ENCODE measurements around the gene TRIM29.

TRIM29 gene

DNA sequence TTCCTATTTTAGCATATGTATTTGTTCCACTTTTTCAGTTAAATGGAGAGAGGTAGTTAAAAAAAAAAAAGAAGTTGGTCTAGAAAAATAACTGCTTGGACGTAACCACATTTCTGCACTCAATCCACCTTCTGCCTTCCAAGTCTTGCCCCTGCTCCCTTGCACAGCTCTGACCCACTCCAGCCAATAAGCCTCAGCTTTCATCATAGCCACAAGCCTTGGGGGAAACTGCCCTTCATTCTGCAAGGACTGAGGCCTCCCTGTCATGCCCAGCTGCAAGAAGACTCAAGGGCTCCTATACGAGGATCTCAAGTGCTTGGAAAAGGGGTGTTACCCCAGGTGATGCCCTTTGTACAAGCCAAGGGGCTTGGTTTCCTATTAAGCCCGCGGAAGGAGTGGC lies 37.0 kb upstream of the TRIM29 start:
- TF ChIP-seq, protein P1, sequence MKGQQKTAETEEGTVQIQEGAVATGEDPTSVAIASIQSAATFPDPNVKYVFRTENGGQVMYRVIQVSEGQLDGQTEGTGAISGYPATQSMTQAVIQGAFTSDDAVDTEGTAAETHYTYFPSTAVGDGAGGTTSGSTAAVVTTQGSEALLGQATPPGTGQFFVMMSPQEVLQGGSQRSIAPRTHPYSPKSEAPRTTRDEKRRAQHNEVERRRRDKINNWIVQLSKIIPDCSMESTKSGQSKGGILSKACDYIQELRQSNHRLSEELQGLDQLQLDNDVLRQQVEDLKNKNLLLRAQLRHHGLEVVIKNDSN (IDR thresholded peaks at IDR 0.05), result no peak
- TF ChIP-seq TAF1 (IDR thresholded peaks at IDR 0.05; ENCODE audit: low read depth) (no peak), NFIC (IDR thresholded peaks at IDR 0.05) (no peak), CEBPB (IDR thresholded peaks at IDR 0.05) (no peak), YY1 (IDR thresholded peaks at IDR 0.05; ENCODE audit: low read depth) (no peak), TCF12 (IDR thresholded peaks at IDR 0.05; ENCODE audit: low read depth) (no peak), EP300 (IDR thresholded peaks at IDR 0.05; ENCODE audit: borderline replicate concordance) (no peak), RAD21 (IDR thresholded peaks at IDR 0.05; ENCODE audit: low read depth) (no peak), CREB1 (IDR thresholded peaks at IDR 0.05; ENCODE audit: low read depth) (no peak), ZBTB7A (IDR thresholded peaks at IDR 0.05; ENCODE audit: low read depth) (no peak), REST (IDR thresholded peaks at IDR 0.05; ENCODE audit: low read depth) (no peak), FOXM1 (IDR thresholded peaks at IDR 0.05; ENCODE audit: borderline replicate concordance, low read depth) (no peak), TEAD4 (IDR thresholded peaks at IDR 0.05) (no peak), EGR1 (IDR thresholded peaks at IDR 0.05) (no peak)
- TF ChIP-seq, protein P2, sequence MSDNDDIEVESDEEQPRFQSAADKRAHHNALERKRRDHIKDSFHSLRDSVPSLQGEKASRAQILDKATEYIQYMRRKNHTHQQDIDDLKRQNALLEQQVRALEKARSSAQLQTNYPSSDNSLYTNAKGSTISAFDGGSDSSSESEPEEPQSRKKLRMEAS (IDR thresholded peaks at IDR 0.05), result no peak

DNA sequence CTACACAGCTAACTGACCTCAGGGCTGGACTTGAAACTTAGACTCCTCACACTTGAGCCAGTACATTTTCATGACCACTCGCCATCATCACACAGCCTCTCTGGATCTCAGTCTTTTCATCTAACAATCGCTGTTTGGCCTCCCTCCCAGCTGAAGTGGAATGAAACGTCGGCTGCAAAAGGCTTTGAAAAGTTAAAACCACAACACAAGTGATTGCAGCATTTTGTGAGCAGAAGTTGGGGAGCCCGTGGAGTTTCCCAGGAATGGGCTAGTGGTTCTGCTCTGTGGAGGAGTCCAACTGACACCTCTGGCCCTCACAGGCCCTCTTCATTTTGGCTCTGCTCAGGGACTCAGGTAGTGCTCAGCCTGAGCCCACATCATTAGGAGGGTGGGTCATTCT lies 35.9 kb upstream of the TRIM29 start:
- no peak for TF ChIP-seq EP300 (IDR thresholded peaks at IDR 0.05; ENCODE audit: borderline replicate concordance)
- TF ChIP-seq, protein P2 (IDR thresholded peaks at IDR 0.05), result no peak
- TF ChIP-seq ZBTB7A (IDR thresholded peaks at IDR 0.05; ENCODE audit: low read depth), result no peak
- TF ChIP-seq REST (IDR thresholded peaks at IDR 0.05; ENCODE audit: low read depth), result no peak
- TF ChIP-seq NFIC (IDR thresholded peaks at IDR 0.05), result no peak
- no peak for TF ChIP-seq FOXM1 (IDR thresholded peaks at IDR 0.05; ENCODE audit: borderline replicate concordance, low read depth)
- TF ChIP-seq TAF1 (IDR thresholded peaks at IDR 0.05; ENCODE audit: low read depth), result no peak
- no peak for TF ChIP-seq YY1 (IDR thresholded peaks at IDR 0.05; ENCODE audit: low read depth)
- TF ChIP-seq, protein P1 (IDR thresholded peaks at IDR 0.05), result no peak
- no peak for TF ChIP-seq EGR1 (IDR thresholded peaks at IDR 0.05)
- no peak for TF ChIP-seq TCF12 (IDR thresholded peaks at IDR 0.05; ENCODE audit: low read depth)
- no peak for TF ChIP-seq TEAD4 (IDR thresholded peaks at IDR 0.05)
- TF ChIP-seq CEBPB (IDR thresholded peaks at IDR 0.05), result no peak
- TF ChIP-seq CREB1 (IDR thresholded peaks at IDR 0.05; ENCODE audit: low read depth), result no peak
- no peak for TF ChIP-seq RAD21 (IDR thresholded peaks at IDR 0.05; ENCODE audit: low read depth)

- TF ChIP-seq ZBTB7A (IDR thresholded peaks at IDR 0.05; ENCODE audit: low read depth) (no peak), EP300 (IDR thresholded peaks at IDR 0.05; ENCODE audit: borderline replicate concordance) (no peak), YY1 (IDR thresholded peaks at IDR 0.05; ENCODE audit: low read depth) (no peak), FOXM1 (IDR thresholded peaks at IDR 0.05; ENCODE audit: borderline replicate concordance, low read depth) (no peak), RAD21 (IDR thresholded peaks at IDR 0.05; ENCODE audit: low read depth) (no peak), NFIC (IDR thresholded peaks at IDR 0.05) (no peak), TEAD4 (IDR thresholded peaks at IDR 0.05) (no peak), REST (IDR thresholded peaks at IDR 0.05; ENCODE audit: low read depth) (no peak), TAF1 (IDR thresholded peaks at IDR 0.05; ENCODE audit: low read depth) (no peak)
- TF ChIP-seq, protein P2 (IDR thresholded peaks at IDR 0.05), result no peak
- TF ChIP-seq, protein P1 (IDR thresholded peaks at IDR 0.05), result no peak
Measured at GRCh38 chr11:120173019-120173705, 35.2 kb upstream of the TRIM29 start.

Measured in Ishikawa (cell line).